HG03432 (cell line): Measurements from ENCODE around the gene HS2ST1.
"Not testable (repeated sequence)": the region's sequence is repeated elsewhere in the genome, so short reads cannot be mapped to it uniquely, and the experiment has no call there.

Experiments
- ATAC-seq: cut with Tn5 transposase; IDR thresholded peaks from one replicate; pipeline ENCODE4 v1.9.1; 2021; ENCODE audit warnings: mild to moderate bottlenecking, moderate library complexity; ENCODE audit not compliant: unreplicated experiment

HS2ST1 gene

GRCh38 chr1:87004857-87005256, 90.4 kb downstream of the HS2ST1 start:
- no peak for ATAC-seq

GRCh38 chr1:87007323-87007722, 92.9 kb downstream of the HS2ST1 start:
- no peak for ATAC-seq

GRCh38 chr1:87013385-87013784, 99.0 kb downstream of the HS2ST1 start:
- ATAC-seq: not testable (repeated sequence)

GRCh38 chr1:87017998-87018672, 103.7 kb downstream of the HS2ST1 start:
- no peak for ATAC-seq

GRCh38 chr1:87023326-87023725, 108.9 kb downstream of the HS2ST1 start:
- no peak for ATAC-seq

- peak; percentile 88 for ATAC-seq
These were observed 110.6 kb downstream of the HS2ST1 start for GRCh38 chr1:87024936-87025540.

GRCh38 chr1:87027561-87027960, 113.1 kb downstream of the HS2ST1 start:
- ATAC-seq: not testable (repeated sequence)

- ATAC-seq: no peak
These were observed 114.1 kb downstream of the HS2ST1 start for GRCh38 chr1:87028576-87028975.

GRCh38 chr1:87030740-87031690, 116.6 kb downstream of the HS2ST1 start:
- peak; percentile 93 for ATAC-seq

GRCh38 chr1:87034351-87034750, 119.9 kb downstream of the HS2ST1 start:
- no peak for ATAC-seq

GRCh38 chr1:87039096-87039495, 124.7 kb downstream of the HS2ST1 start:
- no peak for ATAC-seq

GRCh38 chr1:87042111-87042811, 127.8 kb downstream of the HS2ST1 start:
- no peak for ATAC-seq

GRCh38 chr1:87044424-87044823, 130.0 kb downstream of the HS2ST1 start:
- ATAC-seq: peak; percentile 39

GRCh38 chr1:87044840-87045239, 130.4 kb downstream of the HS2ST1 start:
- peak; percentile 80 for ATAC-seq

- peak; percentile 56 for ATAC-seq
These were observed 131.4 kb downstream of the HS2ST1 start for GRCh38 chr1:87045761-87046304.

- no peak for ATAC-seq
These were observed 132.5 kb downstream of the HS2ST1 start for GRCh38 chr1:87046951-87047350.

GRCh38 chr1:87048237-87048636, 133.8 kb downstream of the HS2ST1 start:
- no peak for ATAC-seq

GRCh38 chr1:87051965-87052364, 137.5 kb downstream of the HS2ST1 start:
- ATAC-seq: peak; percentile 58

GRCh38 chr1:87052400-87052799, 138.0 kb downstream of the HS2ST1 start:
- no peak for ATAC-seq

GRCh38 chr1:87052961-87053360, 138.5 kb downstream of the HS2ST1 start:
- ATAC-seq: no peak

GRCh38 chr1:87053446-87053845, 139.0 kb downstream of the HS2ST1 start:
- no peak for ATAC-seq
